PC-9 (cell line): ENCODE results near the gene CEBPA.

Source experiments
- CTCF ChIP-seq: fragments of 200-600 bp; sonication (generic); conservative IDR thresholded peaks from 2 replicates; pipeline ENCODE4 v1.6.1; 2017; ENCODE audit warnings: mixed run types, antibody characterized with exemption, mild to moderate bottlenecking, moderate library complexity
- EZH2 ChIP-seq: fragments of 200-600 bp; sonication (generic); IDR thresholded peaks from 2 replicates; pipeline ENCODE4 v1.8.0; 2017; ENCODE audit warnings: antibody characterized with exemption, low read depth

GRCh38 chr19:33334271-33334670, 31.9 kb upstream of the CEBPA start:
- TF ChIP-seq CTCF: no peak
- TF ChIP-seq EZH2: no peak
